ENCODE measurements around the gene FRRS1.

GRCh38 chr1:99675994-99676393 lies 90.4 kb downstream of the FRRS1 start:
- TF ChIP-seq CTCF (conservative IDR thresholded peaks at IDR 0.05): no peak
- no peak for TF ChIP-seq ZFX (IDR thresholded peaks at IDR 0.05)

All from C4-2B (cell line).